Endothelial cell of umbilical vein (primary cell): Measurements from ENCODE around the gene RIT2. TPM values are rescaled to one million over a fixed set of nuclear protein-coding genes. Genes with fewer than 3 reads are reported as not detected.

Source experiments
- BruUV-seq: library from RNA; stranded (reverse); fragments of 400-500 nt; replicated peaks from 2 replicates; lab custom pipeline; 2021; lab: Mats Ljungman, UMichigan
- CTCF ChIA-PET: fragments of 300-600, 350-600 bp; sonication (Branson Sonifier 250); formaldehyde crosslinking; loops from one replicate; lab custom pipeline; 2021; ENCODE audit warnings: antibody characterized with exemption, inconsistent platforms; lab: Charles Lee
- POLR2A ChIA-PET: fragments of 300-600, 350-600 bp; sonication (Branson Sonifier 250); formaldehyde crosslinking; loops from one replicate; lab custom pipeline; 2021; ENCODE audit warnings: antibody characterized with exemption, inconsistent platforms; lab: Charles Lee
- DNase-seq: peaks from one replicate; pipeline ENCODE4 v3.0.0-alpha.2; 2011; ENCODE audit warnings: low read depth, low spot score
- FAIRE-seq: peaks from 2 replicates; lab custom pipeline; 2011; peaks lifted over from hg19 to GRCh38; lab: Jason Lieb, UNC
- H2AFZ ChIP-seq: 2 replicates; pipeline ENCODE4 v1.6.0; 2012; ENCODE audit warnings: low read depth, low read length, control low read depth, inconsistent platforms
- H3K27ac ChIP-seq: 2 replicates; pipeline ENCODE4 v1.5.1; 2011; ENCODE audit warnings: low read depth, mild to moderate bottlenecking, control low read depth, low read length, moderate library complexity; ENCODE audit not compliant: insufficient read depth
- H3K27me3 ChIP-seq, 2 experiments: 2 replicates each; pipeline versions ENCODE4 v1.6.0 to v1.6.1; 2011; ENCODE audit warnings: low read length in 2 of 2, mixed read lengths in 1 of 2; ENCODE audit not compliant: control insufficient read depth in 2 of 2, insufficient read depth in 2 of 2
- H3K36me3 ChIP-seq, 2 experiments: 2 replicates in 1 of 2; 3 replicates in 1 of 2; pipeline ENCODE4 v1.5.1; 2011; ENCODE audit warnings: low read length in 2 of 2, mild to moderate bottlenecking in 1 of 2, moderate library complexity in 1 of 2; ENCODE audit not compliant: control insufficient read depth in 2 of 2, insufficient read depth in 2 of 2; ENCODE audit errors: extremely low read depth in 1 of 2
- H3K4me1 ChIP-seq: 3 replicates; pipeline ENCODE4 v1.5.1; 2011; ENCODE audit warnings: mild to moderate bottlenecking, low read length; ENCODE audit not compliant: control insufficient read depth, insufficient read depth; ENCODE audit errors: extremely low read depth
- H3K4me2 ChIP-seq: 2 replicates; pipeline ENCODE4 v1.6.1; 2011; ENCODE audit warnings: low read length, control low read depth, mixed read lengths; ENCODE audit not compliant: insufficient read depth
- H3K4me3 ChIP-seq, 3 experiments: fragments of 200-600 bp in 1 of 3; sonication (generic), shearing (Covaris generic) in 1 of 3; replicated peaks in 1 of 3; 2 replicates each; pipeline ENCODE4 v1.5.1; 2011 to 2016; ENCODE audit warnings: control low read depth in 3 of 3, low read length in 3 of 3, mild to moderate bottlenecking in 2 of 3, inconsistent platforms in 1 of 3, low read depth in 1 of 3, moderate library complexity in 1 of 3; ENCODE audit not compliant: insufficient read depth in 1 of 3
- H3K79me2 ChIP-seq: 2 replicates; pipeline ENCODE4 v1.6.0; 2012; ENCODE audit warnings: low read length, inconsistent platforms; ENCODE audit not compliant: control insufficient read depth, insufficient read depth
- H3K9ac ChIP-seq: replicated peaks from 2 replicates; pipeline ENCODE3; 2011; ENCODE audit warnings: low read length, control low read depth; ENCODE audit not compliant: insufficient read depth; ENCODE audit errors: extremely low read depth
- H3K9me1 ChIP-seq: replicated peaks from 3 replicates; pipeline ENCODE4 v1.6.0; 2011; ENCODE audit warnings: mild to moderate bottlenecking, low read length; ENCODE audit not compliant: control insufficient read depth, insufficient read depth; ENCODE audit errors: extremely low read depth
- H3K9me3 ChIP-seq: replicated peaks from 2 replicates; pipeline ENCODE4 v1.5.1; 2012; ENCODE audit warnings: low read length, inconsistent platforms; ENCODE audit not compliant: control insufficient read depth, insufficient read depth
- H4K20me1 ChIP-seq: replicated peaks from 2 replicates; pipeline ENCODE3; 2011; ENCODE audit warnings: mild to moderate bottlenecking, low read length; ENCODE audit not compliant: control insufficient read depth, insufficient read depth; ENCODE audit errors: extremely low read depth
- FOS ChIP-seq: IDR thresholded peaks from 2 replicates; pipeline ENCODE4 v1.6.1; 2011; ENCODE audit warnings: mild to moderate bottlenecking, low read length, moderate library complexity, borderline replicate concordance; ENCODE audit not compliant: insufficient read depth
- MAX ChIP-seq: IDR thresholded peaks from 2 replicates; pipeline ENCODE4 v1.6.1; 2011; ENCODE audit not compliant: insufficient read depth, insufficient read length
- POLR2AphosphoS5 ChIP-seq: IDR thresholded peaks from 2 replicates; pipeline ENCODE4 v1.6.1; 2012; ENCODE audit warnings: low read depth, mild to moderate bottlenecking, control low read depth, low read length, moderate library complexity; ENCODE audit not compliant: insufficient read depth
- dilution Hi-C: fragments of 300-500 bp; cut with MboI; formaldehyde crosslinking; loops from one replicate; pipeline ENCODE4 v1.15.0; 2019; ENCODE audit warnings: low sequenced_read_pairs; ENCODE audit not compliant: extremely low pct_ligation_motif_present
- intact Hi-C: fragments of 100-400 bp; cut with micrococcal nuclease; formaldehyde crosslinking; loops from one replicate; pipeline ENCODE4 v1.10.0; 2022
- polyA plus RNA-seq, 4 experiments: library from polyadenylated mRNA; depleted of rRNA in 3 of 4; stranded (reverse) in 3 of 4; unstranded in 1 of 4; fragments of >200 nt; gene quantifications; 2 replicates each; pipeline versions ENCODE4 v1.2.1 to v1.2.3, GENCODE V29; 2011 to 2012; ENCODE audit warnings: missing spikeins in 1 of 4
- total RNA-seq: library from RNA; stranded (reverse); gene quantifications from 2 replicates; pipeline ENCODE4 v1.2.3, GENCODE V29; 2021

The RIT2 gene
- total and polyA plus RNA-seq, 2 donors (not counting 3 experiments of a cell fraction or from before 2014, with no cell fraction given): not detected

- CTCF ChIA-PET: no interaction called here
These were observed 25.7 kb upstream of the RIT2 start for GRCh38 chr18:43141208-43141607.

GRCh38 chr18:43139288-43139946 is 23.9 kb upstream of the RIT2 start:
- CTCF ChIA-PET: no interaction called here

More at GRCh38 chr18:43141208-43141607, 25.7 kb upstream of the RIT2 start:
- Histone ChIP-seq H3K9me1 (no peaks in the 10 kb centered on the region), H2AFZ (no peak overlapping the region), H3K4me2 (no peak overlapping the region), H3K36me3 (no peaks in the 10 kb centered on the region), H3K27ac (no peak overlapping the region), H3K9ac (no peak overlapping the region), H4K20me1 (no peaks in the 10 kb centered on the region), H3K79me2 (no peaks in the 10 kb centered on the region), H3K4me3 (no peak overlapping the region), H3K4me1 (no peaks in the 10 kb centered on the region), H3K27me3 (no peaks in the 10 kb centered on the region), H3K9me3 (no peaks in the 10 kb centered on the region)
- dilution Hi-C loops (no loop called here), intact Hi-C loops (no loop called here)
- DNase-seq (no peak), FAIRE-seq (no peak)
- TF ChIP-seq FOS (no peak), MAX (no peak)
- POLR2A ChIA-PET: no interaction called here
- no TSS peak for BruUV-seq

More at GRCh38 chr18:43139288-43139946, 23.9 kb upstream of the RIT2 start:
- dilution Hi-C loops: no loop called here
- Histone ChIP-seq H3K4me1 (no peaks in the 10 kb centered on the region), H3K9me1 (no peaks in the 10 kb centered on the region), H3K4me3 (no peak overlapping the region), H3K4me2 (no peak overlapping the region), H2AFZ (no peak overlapping the region), H3K27me3 (no peaks in the 10 kb centered on the region), H3K36me3 (no peaks in the 10 kb centered on the region), H3K27ac (no peak overlapping the region), H3K79me2 (no peaks in the 10 kb centered on the region), H3K9ac (no peak overlapping the region), H4K20me1 (no peaks in the 10 kb centered on the region), H3K9me3 (no peaks in the 10 kb centered on the region)
- FAIRE-seq (no peak), DNase-seq (no peak)
- POLR2A ChIA-PET: no interaction called here
- BruUV-seq: no TSS peak
- intact Hi-C loops: no loop called here
- no peak for TF ChIP-seq POLR2AphosphoS5
